Hematopoietic multipotent progenitor cell (in vitro differentiated cells): Measurements from ENCODE around the gene PHEX. TPM values are rescaled to one million over a fixed set of nuclear protein-coding genes. Genes with fewer than 3 reads are reported as not detected.

Source experiments
- DNase-seq, 3 donors: peaks; one replicate each; pipeline ENCODE4 v3.0.0-alpha.2; 2011 to 2015; ENCODE audit warnings: low read depth in 2 of 3, low spot score in 2 of 3
- total RNA-seq: library from RNA; depleted of rRNA; stranded (reverse); fragments of >200 nt; gene quantifications from one replicate; pipeline ENCODE4 v1.2.3, GENCODE V29; 2012

PHEX gene
- total RNA-seq, 1 donor = under 0.01 TPM

DNA sequence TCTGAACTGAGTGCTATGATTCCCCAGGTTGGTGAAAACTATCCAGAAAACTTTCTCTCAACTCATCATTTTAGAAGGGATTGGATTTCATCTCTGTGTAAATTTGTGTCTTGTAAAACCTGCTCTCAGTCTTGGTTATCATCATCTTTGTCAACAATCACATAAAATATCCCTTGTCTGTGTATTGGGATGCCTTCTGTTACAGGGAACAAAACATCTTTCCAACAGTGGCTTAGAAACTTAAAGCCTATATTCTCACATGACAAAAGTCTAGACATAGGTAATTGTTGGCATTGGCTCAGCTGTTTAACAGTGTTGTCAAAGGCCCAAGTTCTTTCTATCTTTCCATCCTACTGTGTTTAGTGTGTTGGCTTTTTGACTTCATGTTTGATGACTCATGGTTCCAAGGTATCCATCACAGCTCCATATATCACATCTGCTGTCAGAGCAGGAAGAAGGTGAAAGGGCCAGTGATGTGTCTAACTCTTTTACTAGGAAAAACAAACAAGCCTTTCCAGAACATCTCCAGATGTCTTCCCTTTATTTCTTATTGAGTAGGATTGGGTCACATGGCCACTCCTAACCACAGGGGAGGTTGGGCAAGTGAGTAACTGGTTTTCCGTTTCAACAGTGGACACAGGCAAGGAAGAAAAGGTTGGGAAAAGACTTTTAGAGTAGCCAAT is 65.0 kb downstream of the PHEX start:
- no peak for DNase-seq

DNA sequence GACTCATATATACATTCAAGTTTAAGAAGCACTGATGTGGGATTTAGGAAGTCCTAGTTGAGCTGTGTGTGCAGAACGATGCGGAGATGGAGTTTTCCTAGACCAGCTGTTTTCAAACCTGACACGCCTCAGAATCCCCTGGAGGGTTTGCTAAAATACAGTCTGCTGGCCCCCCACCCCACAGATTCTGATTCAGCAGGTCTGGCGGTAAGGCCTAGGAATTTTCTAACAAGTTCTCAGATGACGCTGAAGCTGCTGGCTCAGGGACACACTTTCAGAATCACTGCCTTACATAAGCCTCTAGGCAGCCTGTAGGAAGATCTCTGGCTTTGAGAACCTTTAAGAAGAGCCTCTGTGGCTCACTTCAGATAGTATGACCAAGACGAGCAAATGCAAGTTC is 73.1 kb downstream of the PHEX start:
- DNase-seq = no peak

DNA sequence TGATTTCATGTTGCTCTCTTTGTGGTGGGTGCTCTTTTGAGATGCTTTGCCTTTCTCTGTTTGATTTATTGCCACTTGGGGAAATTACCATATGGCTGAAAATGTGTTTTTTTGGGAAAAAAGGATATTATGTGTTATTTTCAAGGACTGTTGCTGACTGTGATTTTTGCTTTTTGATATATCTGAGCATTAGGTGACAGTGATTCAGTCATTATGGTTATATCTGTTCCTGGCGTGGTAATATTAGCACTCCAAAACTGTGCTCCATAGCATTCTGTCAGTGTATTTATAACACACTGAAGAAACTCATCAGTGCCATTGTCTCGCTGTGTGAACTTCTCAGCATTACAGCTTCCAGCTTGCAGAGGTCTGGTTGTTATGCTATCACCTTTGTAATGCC is 73.8 kb downstream of the PHEX start:
- no peak for DNase-seq

DNA sequence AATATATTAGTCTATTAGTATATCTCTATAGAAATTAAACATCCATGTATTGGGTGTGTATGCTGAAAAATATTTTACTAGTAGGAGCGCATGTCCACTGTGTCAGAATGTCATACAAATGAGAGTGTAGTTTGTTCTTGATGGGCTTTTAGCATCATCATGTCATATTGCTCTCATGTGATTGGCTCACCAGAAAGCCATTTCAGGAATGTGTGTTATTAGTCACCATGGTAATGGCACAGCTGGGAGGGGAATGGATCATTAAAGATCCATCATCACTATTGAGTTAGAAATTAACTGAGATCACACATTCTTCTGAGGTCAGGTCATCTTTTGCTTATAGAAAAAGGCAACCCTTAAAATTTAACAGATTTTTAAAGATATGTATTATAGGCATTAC is 77.3 kb downstream of the PHEX start:
- DNase-seq = no peak

DNA sequence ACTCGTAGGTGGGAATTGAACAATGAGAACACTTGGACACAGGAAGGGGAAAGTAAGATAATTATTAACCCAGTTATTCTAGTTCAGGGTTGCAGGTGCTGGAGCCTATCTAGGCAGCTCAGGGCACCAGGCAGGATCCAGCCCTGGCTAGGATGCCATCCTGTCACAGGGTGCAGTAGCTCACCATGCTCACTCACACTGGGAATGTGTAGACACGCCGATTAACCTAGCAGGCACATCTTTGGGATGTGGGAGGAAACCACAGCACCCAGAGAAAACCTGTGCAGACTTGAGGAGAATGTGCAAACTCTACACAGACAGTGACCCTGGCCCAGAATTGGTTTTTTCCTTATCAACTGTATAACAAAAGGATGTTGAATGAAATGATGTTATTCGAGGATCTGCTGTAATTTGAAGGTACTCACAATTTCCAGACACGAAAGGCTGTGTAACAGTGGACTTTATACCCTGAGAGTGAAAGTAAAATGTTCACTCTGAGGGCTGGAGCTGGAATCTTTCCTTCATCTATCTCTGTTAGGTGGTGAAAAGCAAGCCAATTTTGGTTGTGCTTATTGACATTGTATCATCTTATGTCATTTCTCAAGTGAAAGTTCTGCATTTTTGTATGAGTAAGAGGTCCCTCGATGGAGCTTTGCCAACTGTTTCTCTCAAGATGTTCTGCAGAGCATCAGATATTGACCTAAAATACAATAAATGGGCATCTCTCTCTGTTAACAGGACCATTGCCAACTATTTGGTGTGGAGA is 78.8 kb downstream of the PHEX start:
- no peak for DNase-seq

DNA sequence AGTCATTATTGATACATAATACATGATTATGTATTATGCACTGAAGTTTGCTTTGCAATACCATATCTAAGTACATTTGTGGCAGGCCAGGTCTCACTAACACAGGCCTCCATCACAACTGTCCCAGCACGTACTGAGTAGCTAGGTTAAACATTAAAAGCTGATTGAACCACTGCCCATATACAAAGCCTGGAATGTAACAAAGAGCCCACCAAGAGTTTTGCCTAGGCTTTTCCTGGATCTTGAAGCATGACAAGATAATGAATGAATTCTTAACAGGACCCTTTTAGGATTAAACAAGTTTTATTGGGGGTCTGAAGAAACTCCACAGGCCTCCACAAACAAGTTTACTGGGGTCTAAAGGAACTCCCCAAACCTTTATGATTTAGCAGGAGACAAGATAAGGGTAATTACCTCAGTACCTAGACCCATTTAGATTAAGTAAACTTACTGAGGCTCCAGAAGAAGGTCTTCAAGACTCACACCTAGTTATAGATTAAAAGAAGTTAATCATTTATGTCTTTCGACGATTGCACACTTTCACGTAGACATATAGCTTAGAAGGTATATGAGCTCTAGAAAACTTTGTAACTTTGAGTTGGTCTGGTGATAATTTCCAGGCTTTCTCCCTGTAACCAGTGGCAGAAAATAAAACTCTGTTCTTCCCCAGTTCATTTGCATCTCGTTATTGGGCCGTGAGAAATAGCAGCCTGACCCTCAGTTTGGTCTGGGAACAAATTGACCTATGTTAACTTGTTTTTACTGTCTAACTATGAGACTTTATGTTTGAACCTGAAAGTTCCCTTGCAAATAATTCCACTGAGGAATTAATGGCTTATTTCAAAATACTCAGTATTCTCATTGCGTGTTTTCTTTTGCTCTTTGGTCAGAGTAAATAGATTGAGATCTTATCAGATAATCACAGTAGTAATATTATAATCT is 84.8 kb downstream of the PHEX start:
- DNase-seq = no peak

DNA sequence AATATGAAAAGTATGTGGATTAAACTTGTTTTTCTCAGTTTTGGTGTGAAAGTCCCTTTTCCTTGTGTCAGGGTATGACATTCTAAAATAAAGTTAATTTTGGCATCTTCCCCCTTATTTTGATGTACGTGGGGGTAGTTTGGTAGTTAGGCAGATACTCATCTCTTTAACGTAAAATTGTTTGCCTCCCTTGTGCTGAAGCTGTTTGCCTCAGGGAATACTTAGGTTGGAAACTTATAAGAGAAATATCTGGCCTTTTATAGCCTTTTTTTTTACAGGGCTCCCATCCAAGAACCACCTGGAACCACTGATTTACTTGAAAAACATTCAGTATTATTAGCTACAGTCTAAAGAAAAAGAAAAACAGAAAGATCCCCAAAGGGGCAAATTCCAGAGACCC is 85.5 kb downstream of the PHEX start:
- no peak for DNase-seq

DNA sequence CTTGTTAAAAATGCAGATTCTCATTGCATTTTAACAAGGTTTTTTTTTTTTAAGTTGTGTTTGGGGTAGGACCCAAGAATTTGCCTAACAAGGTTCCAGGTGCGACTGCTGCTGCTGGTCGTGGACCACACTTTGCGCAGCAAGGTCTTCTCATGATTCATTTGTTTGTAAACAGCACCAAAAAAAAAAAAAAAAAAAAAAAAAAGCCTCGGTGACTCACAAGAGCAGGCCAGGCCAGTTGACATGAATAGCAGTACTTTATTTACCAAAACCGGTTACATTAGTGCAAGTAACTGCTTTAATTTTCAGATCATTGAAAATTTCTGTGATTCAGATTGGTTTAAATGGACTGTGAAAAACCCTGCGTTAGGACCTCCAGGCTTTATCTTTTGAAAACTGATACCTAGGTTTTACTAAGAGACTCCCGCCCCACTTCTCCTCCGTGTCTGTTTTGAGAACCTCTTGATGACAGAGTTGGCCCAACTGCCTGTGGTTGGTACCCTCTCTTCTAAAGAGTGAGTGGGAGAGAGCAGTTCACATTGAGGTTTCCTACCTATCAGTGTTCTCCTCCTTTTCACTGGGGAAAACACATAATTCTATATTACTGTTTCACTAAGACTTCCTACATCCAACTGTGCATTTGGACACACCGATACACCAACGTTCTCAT is 86.2 kb downstream of the PHEX start:
- DNase-seq = no peak

DNA sequence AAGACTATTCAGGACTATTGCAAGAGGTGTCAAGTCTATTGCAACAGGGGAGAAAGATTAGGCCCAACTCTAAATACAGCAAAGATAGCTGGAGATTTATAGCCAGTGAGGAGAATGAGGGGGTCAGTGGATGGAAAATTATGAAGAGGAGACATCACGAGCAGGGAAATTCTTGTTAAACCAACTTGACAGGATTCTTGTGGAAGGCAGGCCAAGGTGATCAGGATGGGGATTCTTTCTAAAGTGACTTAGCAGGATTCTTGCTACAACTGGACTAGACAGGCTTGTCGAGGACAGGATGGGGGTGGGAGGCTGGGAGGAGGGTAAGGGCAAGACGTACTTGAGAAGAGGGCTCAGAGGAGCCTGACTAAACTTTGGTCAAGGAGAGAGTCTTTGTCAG is 89.0 kb downstream of the PHEX start:
- DNase-seq = no peak

DNA sequence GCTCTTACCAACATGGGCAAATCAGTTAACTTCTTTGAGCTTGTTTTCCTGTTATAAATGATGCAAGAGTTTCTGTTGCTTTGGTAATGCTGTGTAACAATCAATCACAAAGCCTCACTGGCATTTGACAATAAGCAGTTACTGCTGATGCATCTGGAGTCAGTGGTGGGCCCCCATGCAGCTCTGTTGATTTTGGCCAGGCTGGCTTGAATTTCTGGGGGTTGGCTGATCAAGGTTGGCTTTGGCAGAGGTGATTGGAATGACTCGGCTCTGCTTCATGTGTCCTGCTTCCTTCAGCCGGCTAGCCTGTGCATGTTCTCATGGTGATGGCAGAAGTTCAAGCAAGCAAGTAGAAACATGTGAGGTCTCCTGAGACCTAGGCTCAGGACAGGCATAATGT is 90.4 kb downstream of the PHEX start:
- DNase-seq = no peak

DNA sequence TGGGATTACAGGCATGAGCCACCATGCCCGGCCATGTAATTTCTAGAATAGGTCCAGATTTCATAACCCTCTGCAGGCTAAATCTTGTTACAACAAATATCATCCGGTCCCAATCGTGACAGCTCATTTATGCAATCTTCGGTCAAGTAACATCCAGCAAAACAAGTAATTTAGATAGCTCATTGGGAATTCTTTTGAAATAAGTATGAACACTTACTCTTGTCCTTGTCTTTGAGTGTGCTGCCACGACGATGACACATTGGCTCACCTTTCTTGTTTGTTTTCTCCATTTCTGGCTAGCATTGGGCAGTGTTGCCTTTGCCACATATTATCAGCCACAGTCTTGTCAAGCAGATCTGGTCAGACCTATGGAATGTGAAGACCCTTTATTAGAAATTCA is 92.0 kb downstream of the PHEX start:
- no peak for DNase-seq

DNA sequence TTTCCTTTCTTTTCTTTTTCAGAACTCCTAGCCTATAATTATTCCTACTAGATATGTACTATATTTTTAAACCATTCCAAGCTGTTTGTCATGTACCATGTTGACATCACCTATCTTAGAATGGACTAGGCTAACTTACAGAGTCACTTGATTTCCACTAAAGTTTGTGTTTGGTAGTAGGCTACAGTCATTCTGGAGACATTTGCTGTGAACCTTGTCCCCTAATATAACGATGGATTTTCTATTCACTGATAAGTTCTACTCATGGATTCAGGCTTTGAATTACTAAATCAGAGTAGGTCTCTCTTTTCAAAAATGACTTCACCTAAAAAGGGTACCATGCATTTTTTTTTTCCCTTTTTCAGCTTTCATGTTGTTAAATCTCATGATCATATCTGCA is 93.4 kb downstream of the PHEX start:
- DNase-seq = no peak

DNA sequence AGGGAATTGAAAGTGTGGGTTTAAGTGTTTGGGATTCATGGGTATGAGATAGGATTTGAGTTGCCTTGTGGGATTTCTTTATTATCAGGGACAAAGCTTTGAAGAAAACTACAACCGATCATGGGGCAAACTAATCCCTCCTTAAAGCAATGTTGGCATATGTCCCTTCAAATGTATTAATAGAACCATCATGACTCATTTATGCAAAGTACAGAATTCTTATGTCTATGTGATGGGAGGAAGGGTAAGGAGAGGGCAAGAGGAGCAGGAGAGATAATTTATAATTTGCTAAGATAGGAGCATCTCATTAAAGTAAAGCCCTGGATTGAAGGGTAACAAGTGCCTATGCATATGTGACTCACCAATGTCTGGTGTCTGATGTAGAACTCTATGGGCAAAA is 94.2 kb downstream of the PHEX start:
- DNase-seq = no peak

DNA sequence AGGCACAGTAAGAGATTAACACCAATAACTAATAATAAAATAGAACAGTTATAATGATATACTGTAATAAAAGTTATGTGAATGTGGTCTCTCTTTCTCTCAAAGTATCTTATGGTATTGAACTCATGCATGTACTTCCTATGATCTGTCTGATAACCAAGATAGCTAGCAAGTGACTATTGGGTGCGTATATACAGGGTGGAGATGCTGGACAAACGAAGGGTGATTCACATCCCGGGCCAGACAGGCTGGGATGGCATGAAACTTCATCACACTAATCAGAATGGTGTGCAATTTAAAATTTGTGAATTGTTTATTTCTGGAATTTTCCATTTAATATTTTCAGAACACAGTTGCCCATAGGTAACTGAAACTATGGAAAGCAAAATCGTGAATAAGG is 96.8 kb downstream of the PHEX start:
- no peak for DNase-seq

DNA sequence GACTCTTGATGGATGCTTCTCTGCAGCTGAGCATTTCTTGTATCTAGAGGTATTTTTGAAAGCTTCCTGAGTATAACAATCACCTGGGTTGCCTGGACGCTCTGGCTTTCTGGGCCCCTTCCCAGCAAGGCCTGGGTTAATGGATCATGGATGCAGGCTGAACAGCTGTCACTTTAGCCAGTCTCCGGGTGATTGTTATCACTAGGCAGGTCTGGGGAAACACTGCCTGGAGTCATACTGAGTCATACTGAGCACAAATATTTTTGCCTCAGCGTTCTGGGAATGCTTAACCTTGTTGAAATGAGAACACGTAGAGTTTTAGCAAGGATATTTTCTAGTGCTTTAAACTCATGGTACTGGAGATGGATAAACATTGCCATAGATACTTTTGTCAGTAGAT is 102.6 kb downstream of the PHEX start:
- DNase-seq = no peak

DNA sequence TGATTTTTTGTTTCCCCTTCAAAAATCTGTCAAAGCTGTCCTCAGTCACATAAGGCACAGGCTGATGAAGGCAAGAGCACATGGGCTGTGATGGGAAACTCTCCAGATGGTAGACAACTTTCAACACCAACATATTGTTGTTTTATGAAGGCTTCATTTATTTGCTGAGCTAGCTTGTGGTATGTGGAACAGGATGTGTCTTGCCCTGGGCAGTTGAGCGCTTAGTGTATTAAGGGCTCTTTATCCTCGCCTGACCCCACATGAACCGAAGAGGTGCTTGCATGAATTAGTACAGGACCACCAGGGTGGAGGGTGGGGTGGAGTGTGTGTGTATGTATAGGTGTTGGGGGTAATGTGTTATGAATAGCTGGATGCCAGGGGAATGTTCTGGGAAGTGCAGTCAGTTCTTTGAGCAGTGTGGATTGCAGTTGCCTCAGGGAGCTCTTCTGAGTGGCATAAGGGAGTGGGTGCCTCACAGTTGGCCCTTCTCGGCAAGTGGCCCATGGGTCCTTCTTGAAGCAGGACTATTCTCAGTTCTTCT is 103.1 kb downstream of the PHEX start:
- no peak for DNase-seq

DNA sequence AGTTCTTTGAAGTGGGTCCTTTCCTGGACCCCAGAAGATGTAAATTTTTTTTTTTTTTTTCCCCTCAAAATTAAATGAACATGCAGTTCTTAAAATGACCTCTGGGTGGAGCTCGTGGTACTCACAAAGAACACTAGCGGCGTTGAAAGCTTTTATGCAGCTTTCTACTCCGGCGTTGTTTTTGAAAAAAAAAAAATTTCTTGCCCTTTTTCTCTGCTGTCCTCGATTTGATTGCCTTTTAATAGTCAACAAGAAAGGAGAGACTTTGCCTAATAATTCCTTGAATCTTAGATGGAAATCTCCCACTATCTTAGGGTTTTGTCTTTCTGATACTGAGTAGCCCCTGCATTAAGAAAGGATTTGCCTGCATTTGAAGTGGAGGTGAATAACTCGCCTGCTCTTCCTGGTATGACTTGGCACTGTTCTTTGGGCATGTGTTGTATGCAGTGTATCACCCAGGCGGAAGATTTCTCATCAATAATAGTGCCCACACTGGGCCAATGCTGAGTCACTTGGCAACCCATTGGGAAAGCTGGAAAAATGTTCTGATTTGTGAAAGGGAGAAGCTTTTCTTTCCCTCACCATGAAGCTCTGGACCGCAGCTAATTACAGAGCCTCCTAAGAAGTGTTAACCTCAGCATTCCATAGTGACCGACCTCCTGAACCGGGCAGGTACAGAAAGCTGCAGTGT is 104.0 kb downstream of the PHEX start:
- DNase-seq = peak; percentile 14 to 61 (median 18)

DNA sequence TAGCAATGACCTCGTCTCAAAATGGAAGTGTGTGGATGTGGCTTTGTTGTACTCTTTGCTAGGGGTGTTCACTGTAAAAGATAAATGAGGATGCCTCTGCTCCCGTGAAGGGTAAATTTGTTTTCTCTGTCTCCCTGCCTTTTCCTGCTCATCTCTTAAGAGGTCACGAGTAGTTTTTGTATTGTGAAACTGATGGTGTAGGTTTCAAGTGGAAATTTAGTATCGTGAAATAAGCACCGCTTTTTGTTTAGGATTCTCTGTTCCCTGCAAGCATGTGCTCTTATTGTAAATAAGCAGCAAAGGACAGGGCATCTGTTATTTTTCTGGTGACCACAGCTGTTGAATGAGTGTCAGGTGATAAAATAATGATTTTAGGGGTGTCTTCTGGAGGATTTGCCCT is 104.6 kb downstream of the PHEX start:
- no peak for DNase-seq

DNA sequence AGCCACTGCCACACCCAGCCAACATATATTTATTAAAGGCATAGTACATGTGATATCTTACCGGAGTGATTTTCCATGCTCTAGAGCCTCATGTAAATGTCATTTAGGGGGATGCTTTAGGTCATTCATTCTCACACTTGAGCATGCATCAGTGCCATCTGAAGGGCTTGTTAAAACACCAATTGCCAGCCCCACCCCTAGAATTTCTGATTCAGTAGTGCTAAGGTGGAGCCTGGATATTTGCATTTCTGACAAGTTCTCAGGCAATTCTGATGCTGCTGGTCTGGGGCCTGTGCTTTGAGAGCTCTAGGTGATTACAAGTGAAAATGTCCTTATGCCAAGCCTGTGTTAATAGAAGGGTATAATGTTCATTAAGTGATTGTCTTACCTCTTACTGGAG is 107.7 kb downstream of the PHEX start:
- no peak for DNase-seq
